Measurements from ENCODE around the gene INSC.

INSC gene

GRCh38 chr11:15293975-15294620 lies 179.4 kb downstream of the INSC start:
- DNase-seq (ENCODE audit: low spot score) = no peak

- no peak for DNase-seq (ENCODE audit: low spot score)
Observed at GRCh38 chr11:15295695-15296094, 181.0 kb downstream of the INSC start.

Measured in hematopoietic multipotent progenitor cell treated with erythropoietin and hydrocortisone succinate and interleukin-3 and kit ligand, for 17 days (in vitro differentiated cells).